H9 (cell line): ENCODE data around the gene GPLD1. TPM values are rescaled to one million over a fixed set of nuclear protein-coding genes. Genes with fewer than 3 reads are reported as not detected.
"Not testable (repeated sequence)": the region's sequence is repeated elsewhere in the genome, so short reads cannot be mapped to it uniquely, and the experiment has no call there.

Experiments
- DNase-seq: peaks from one replicate; pipeline ENCODE4 v3.0.0-alpha.2; 2017
- H2AFZ ChIP-seq: one replicate; pipeline ENCODE4 v1.6.1; 2013; ENCODE audit warnings: mild to moderate bottlenecking, low read length, control low read depth, moderate library complexity
- H2AK5ac ChIP-seq: 2 replicates; pipeline ENCODE4 v1.6.1; 2013; ENCODE audit warnings: low read length, control low read depth, mixed read lengths; ENCODE audit not compliant: insufficient read length
- H2BK120ac ChIP-seq: one replicate; pipeline ENCODE4 v1.6.1; 2013; ENCODE audit warnings: low read depth, mild to moderate bottlenecking, low read length, control low read depth, inconsistent platforms; ENCODE audit not compliant: poor library complexity, severe bottlenecking
- H2BK12ac ChIP-seq: 2 replicates; pipeline ENCODE4 v1.6.1; 2013; ENCODE audit warnings: low read length, control low read depth, mixed read lengths, low read depth; ENCODE audit not compliant: insufficient read length
- H2BK15ac ChIP-seq: 2 replicates; pipeline ENCODE4 v1.6.1; 2013; ENCODE audit warnings: low read depth, low read length, control low read depth
- H2BK20ac ChIP-seq: one replicate; pipeline ENCODE4 v1.6.1; 2013; ENCODE audit warnings: low read depth, mild to moderate bottlenecking, low read length, control low read depth, inconsistent platforms; ENCODE audit not compliant: poor library complexity, severe bottlenecking
- H2BK5ac ChIP-seq: 2 replicates; pipeline ENCODE4 v1.6.1; 2013; ENCODE audit warnings: low read length, control low read depth, mixed read lengths; ENCODE audit not compliant: insufficient read length
- H3K14ac ChIP-seq: 2 replicates; pipeline ENCODE4 v1.6.1; 2013; ENCODE audit warnings: low read length, control low read depth; ENCODE audit not compliant: insufficient read depth
- H3K18ac ChIP-seq: 2 replicates; pipeline ENCODE4 v1.6.1; 2013; ENCODE audit warnings: low read depth, mild to moderate bottlenecking, mixed read lengths, low read length, control low read depth; ENCODE audit not compliant: insufficient read length
- H3K23ac ChIP-seq: 2 replicates; pipeline ENCODE4 v1.6.1; 2013; ENCODE audit warnings: low read length, control low read depth, mixed read lengths, low read depth; ENCODE audit not compliant: insufficient read length
- H3K23me2 ChIP-seq: 2 replicates; pipeline ENCODE4 v1.6.1; 2013; ENCODE audit warnings: low read depth, mild to moderate bottlenecking, mixed read lengths, low read length, control low read depth; ENCODE audit not compliant: insufficient read length, poor library complexity, severe bottlenecking
- H3K27ac ChIP-seq: 2 replicates; pipeline ENCODE4 v1.5.1; 2013; ENCODE audit warnings: low read length, control low read depth, mixed read lengths, low read depth; ENCODE audit not compliant: insufficient read length
- H3K27me3 ChIP-seq: 2 replicates; pipeline ENCODE4 v1.6.1; 2013; ENCODE audit warnings: low read length, control low read depth, inconsistent platforms; ENCODE audit not compliant: insufficient read depth
- H3K4ac ChIP-seq: 2 replicates; pipeline ENCODE4 v1.6.1; 2013; ENCODE audit warnings: low read depth, mild to moderate bottlenecking, control low read depth, inconsistent platforms, low read length, moderate library complexity
- H3K4me1 ChIP-seq: 2 replicates; pipeline ENCODE4 v1.6.1; 2013; ENCODE audit warnings: low read length, control low read depth, inconsistent platforms; ENCODE audit not compliant: insufficient read depth
- H3K4me2 ChIP-seq: 2 replicates; pipeline ENCODE4 v1.6.1; 2013; ENCODE audit warnings: low read length, control low read depth, mixed read lengths; ENCODE audit not compliant: insufficient read length, insufficient read depth
- H3K56ac ChIP-seq: 2 replicates; pipeline ENCODE4 v1.6.1; 2013; ENCODE audit warnings: low read depth, mild to moderate bottlenecking, mixed read lengths, low read length, control low read depth; ENCODE audit not compliant: insufficient read length
- H3K79me1 ChIP-seq: 2 replicates; pipeline ENCODE4 v1.6.1; 2013; ENCODE audit warnings: low read depth, mild to moderate bottlenecking, moderate library complexity, low read length, control low read depth, inconsistent platforms; ENCODE audit not compliant: insufficient read depth, poor library complexity, severe bottlenecking
- H3K79me2 ChIP-seq: 2 replicates; pipeline ENCODE4 v1.6.1; 2013; ENCODE audit warnings: low read length, control low read depth, inconsistent platforms; ENCODE audit not compliant: insufficient read depth
- H3K9ac ChIP-seq: 2 replicates; pipeline ENCODE4 v1.6.1; 2013; ENCODE audit warnings: low read length, control low read depth, mixed read lengths; ENCODE audit not compliant: insufficient read length; ENCODE audit errors: extremely low read depth
- H3K9me3 ChIP-seq: one replicate; pipeline ENCODE4 v1.6.1; 2013; ENCODE audit warnings: low read depth, low read length, inconsistent platforms; ENCODE audit not compliant: control insufficient read depth
- H3T11ph ChIP-seq: one replicate; pipeline ENCODE4 v1.6.1; 2013; ENCODE audit warnings: mild to moderate bottlenecking, low read length, control low read depth, inconsistent platforms
- H4K20me1 ChIP-seq: one replicate; pipeline ENCODE4 v1.6.1; 2013; ENCODE audit not compliant: control insufficient read depth, insufficient read length, insufficient read depth
- H4K5ac ChIP-seq: 2 replicates; pipeline ENCODE4 v1.6.1; 2013; ENCODE audit warnings: low read depth, mild to moderate bottlenecking, mixed read lengths, low read length, control low read depth; ENCODE audit not compliant: insufficient read length
- H4K8ac ChIP-seq: replicated peaks from 2 replicates; pipeline ENCODE4 v1.6.1; 2013; ENCODE audit warnings: low read length, control low read depth, mixed read lengths, low read depth; ENCODE audit not compliant: insufficient read length
- H4K91ac ChIP-seq: 2 replicates; pipeline ENCODE4 v1.6.1; 2013; ENCODE audit warnings: low read depth, mild to moderate bottlenecking, moderate library complexity, mixed read lengths, low read length, control low read depth; ENCODE audit not compliant: insufficient read length
- H3K27ac Mint-ChIP-seq, 3 experiments: 2 replicates in 2 of 3; 3 replicates in 1 of 3; pipeline ENCODE4 v1.8.0; 2020 to 2021; ENCODE audit warnings: mixed read lengths in 3 of 3, mild to moderate bottlenecking in 1 of 3, moderate library complexity in 1 of 3
- H3K27me3 Mint-ChIP-seq: 2 replicates; pipeline ENCODE4 v1.8.0; 2021; ENCODE audit warnings: low read depth, mild to moderate bottlenecking, moderate library complexity, mixed read lengths
- H3K36me3 Mint-ChIP-seq, 3 experiments: 2 replicates in 2 of 3; 3 replicates in 1 of 3; pipeline ENCODE4 v1.8.0; 2020 to 2021; ENCODE audit warnings: low read depth in 3 of 3, mixed read lengths in 3 of 3; ENCODE audit not compliant: insufficient read depth in 1 of 3
- H3K4me1 Mint-ChIP-seq, 2 experiments: 2 replicates each; pipeline ENCODE4 v1.8.0; 2020; ENCODE audit warnings: mixed read lengths in 2 of 2
- H3K4me3 Mint-ChIP-seq, 2 experiments: 2 replicates in 1 of 2; 3 replicates in 1 of 2; pipeline ENCODE4 v1.8.0; 2020 to 2021; ENCODE audit warnings: mild to moderate bottlenecking in 2 of 2, mixed read lengths in 2 of 2, moderate library complexity in 1 of 2
- H3K9me3 Mint-ChIP-seq, 2 experiments: 2 replicates in 1 of 2; 3 replicates in 1 of 2; pipeline ENCODE4 v1.8.0; 2020; ENCODE audit warnings: mild to moderate bottlenecking in 2 of 2, mixed read lengths in 2 of 2, moderate library complexity in 1 of 2
- WGBS: extraction: QIAGEN DNeasy Blood & Tissue Kit; methylation state at CpG from one replicate; pipeline ENCODE4 v1.1.7; 2013; ENCODE audit warnings: missing lambda C conversion rate, low lambda C conversion rate, mixed read lengths; ENCODE audit not compliant: insufficient read length; ENCODE audit errors: extremely low coverage; 5-methylcytosine and 5-hydroxymethylcytosine counted together
- total RNA-seq: library from RNA; stranded (reverse); gene quantifications from 2 replicates; pipeline ENCODE4 v1.2.1, GENCODE V29; 2021
- TF ChIP-seq, protein P1 (sequence below): fragments of 200-600 bp; sonication (generic); conservative IDR thresholded peaks from 3 replicates; pipeline ENCODE4 v1.8.0; 2021; ENCODE audit warnings: antibody characterized with exemption, mild to moderate bottlenecking

The GPLD1 gene
- total RNA-seq, 1 experiment from 2014 or later = 8.0 TPM

DNA sequence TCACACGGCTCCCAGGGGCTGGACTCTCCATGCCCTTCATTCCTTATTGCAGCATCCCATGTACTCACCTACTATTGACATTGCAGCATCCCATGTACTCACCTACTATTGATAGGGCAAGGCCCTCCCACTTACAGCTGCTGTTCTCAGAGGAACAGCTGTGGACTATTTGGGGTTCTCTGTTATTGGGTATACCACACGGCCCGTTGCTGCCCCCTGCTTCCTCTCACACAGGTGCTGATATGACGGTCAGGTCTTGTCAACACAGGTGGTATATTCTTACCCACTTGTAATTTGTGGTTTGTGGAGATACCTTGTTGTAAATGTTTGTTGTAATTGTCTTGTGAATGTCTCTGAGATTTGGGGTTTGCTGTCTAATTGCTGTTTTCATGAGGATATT lies 24.2 kb upstream of the GPLD1 start:
- Histone ChIP-seq H3K4me2 (no peak overlapping the region), H3K27ac (no peak overlapping the region), H2BK120ac (no peak overlapping the region), H3K4me1 (no peaks in the 10 kb centered on the region), H3K79me1 (no peaks in the 10 kb centered on the region), H3K9me3 (no peaks in the 10 kb centered on the region), H4K5ac (no peak overlapping the region), H4K8ac (no peak overlapping the region), H2AFZ (no peak overlapping the region), H3K56ac (no peak overlapping the region), H2AK5ac (no peak overlapping the region), H4K20me1 (no peaks in the 10 kb centered on the region), H3K4ac (no peak overlapping the region), H2BK12ac (no peak overlapping the region), H3T11ph (no peak overlapping the region), H3K27me3 (no peaks in the 10 kb centered on the region), H3K9ac (no peak overlapping the region), H4K91ac (no peak overlapping the region), H3K23me2 (no peaks in the 10 kb centered on the region), H3K79me2 (no peaks in the 10 kb centered on the region), H2BK15ac (no peak overlapping the region), H3K14ac (no peak overlapping the region), H3K18ac (no peak overlapping the region), H2BK20ac (no peak overlapping the region), H3K23ac (no peak overlapping the region), H2BK5ac (no peak overlapping the region)
- TF ChIP-seq, protein P1, sequence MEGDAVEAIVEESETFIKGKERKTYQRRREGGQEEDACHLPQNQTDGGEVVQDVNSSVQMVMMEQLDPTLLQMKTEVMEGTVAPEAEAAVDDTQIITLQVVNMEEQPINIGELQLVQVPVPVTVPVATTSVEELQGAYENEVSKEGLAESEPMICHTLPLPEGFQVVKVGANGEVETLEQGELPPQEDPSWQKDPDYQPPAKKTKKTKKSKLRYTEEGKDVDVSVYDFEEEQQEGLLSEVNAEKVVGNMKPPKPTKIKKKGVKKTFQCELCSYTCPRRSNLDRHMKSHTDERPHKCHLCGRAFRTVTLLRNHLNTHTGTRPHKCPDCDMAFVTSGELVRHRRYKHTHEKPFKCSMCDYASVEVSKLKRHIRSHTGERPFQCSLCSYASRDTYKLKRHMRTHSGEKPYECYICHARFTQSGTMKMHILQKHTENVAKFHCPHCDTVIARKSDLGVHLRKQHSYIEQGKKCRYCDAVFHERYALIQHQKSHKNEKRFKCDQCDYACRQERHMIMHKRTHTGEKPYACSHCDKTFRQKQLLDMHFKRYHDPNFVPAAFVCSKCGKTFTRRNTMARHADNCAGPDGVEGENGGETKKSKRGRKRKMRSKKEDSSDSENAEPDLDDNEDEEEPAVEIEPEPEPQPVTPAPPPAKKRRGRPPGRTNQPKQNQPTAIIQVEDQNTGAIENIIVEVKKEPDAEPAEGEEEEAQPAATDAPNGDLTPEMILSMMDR = no peak
- no CpG with 5 or more reads among the region's 4 CpGs for WGBS
- peaks cover under 1 to 7% (median 1%) of the 10 kb centered on the region in 3 experiments; a peak in 3 of 7 replicates for H3K36me3 Mint-ChIP-seq
- H3K4me1 Mint-ChIP-seq = peaks cover 28 to 35% of the 10 kb centered on the region in 2 experiments
- peaks cover 2 to 3% of the 10 kb centered on the region in 2 experiments; a peak in 2 of 5 replicates for H3K9me3 Mint-ChIP-seq
- peaks cover 2% of the 10 kb centered on the region; the same call in 1 of the 2 replicates for H3K27me3 Mint-ChIP-seq
- DNase-seq = no peak
- no peak overlapping the region for H3K4me3 Mint-ChIP-seq
- H3K27ac Mint-ChIP-seq = no peak overlapping the region

GRCh38 chr6:24511976-24512375 lies 22.6 kb upstream of the GPLD1 start:
- H3K18ac ChIP-seq, DNase-seq, H3K9ac ChIP-seq, H3K27me3 Mint-ChIP-seq, H3K4me1 ChIP-seq, H3K79me1 ChIP-seq, H3K9me3 ChIP-seq, H4K20me1 ChIP-seq, H3K79me2 ChIP-seq, H2AK5ac ChIP-seq, H2BK120ac ChIP-seq, H2BK5ac ChIP-seq, H3K4me2 ChIP-seq, H4K91ac ChIP-seq, H2BK20ac ChIP-seq, H3K9me3 Mint-ChIP-seq, H3K56ac ChIP-seq, H4K5ac ChIP-seq, H3K14ac ChIP-seq, H3K27ac Mint-ChIP-seq, H3K27ac ChIP-seq, H3K23me2 ChIP-seq, H3T11ph ChIP-seq, H2BK12ac ChIP-seq, H2AFZ ChIP-seq, H3K27me3 ChIP-seq, H3K23ac ChIP-seq, H3K4ac ChIP-seq, H3K4me3 Mint-ChIP-seq, H2BK15ac ChIP-seq, H4K8ac ChIP-seq: not testable (repeated sequence)
- H3K4me1 Mint-ChIP-seq = peaks cover 30 to 36% of the 10 kb centered on the region in 2 experiments
- WGBS = no CpG with 5 or more reads among the region's 6 CpGs
- peaks cover 4 to 17% (median 4%) of the 10 kb centered on the region in 3 experiments; a peak in 6 of 7 replicates for H3K36me3 Mint-ChIP-seq
